MM.1S (cell line): ENCODE measurements around the gene BMPER.

Experiments
- DNase-seq: peaks from one replicate; pipeline ENCODE4 v3.0.0-alpha.2; 2015
- H2AFZ ChIP-seq: fragments of 300-600 bp; sonication (generic); 2 replicates; pipeline ENCODE4 v1.6.0; 2016; ENCODE audit warnings: antibody characterized with exemption, low read length
- H3F3A ChIP-seq: fragments of 300-600 bp; sonication (generic); 2 replicates; pipeline ENCODE4 v1.6.1; 2016; ENCODE audit warnings: mild to moderate bottlenecking, antibody characterized with exemption, low read length, moderate library complexity, mixed read lengths; ENCODE audit not compliant: insufficient read depth
- H3K27ac ChIP-seq: fragments of 300-600 bp; sonication (generic); 2 replicates; pipeline ENCODE4 v1.5.1; 2016; ENCODE audit warnings: mild to moderate bottlenecking, low read length
- H3K27me3 ChIP-seq: fragments of 300-600 bp; sonication (generic); replicated peaks from 2 replicates; pipeline ENCODE4 v1.6.0; 2016; ENCODE audit warnings: low read length; ENCODE audit not compliant: insufficient read depth
- H3K36me3 ChIP-seq: fragments of 300-600 bp; sonication (generic); replicated peaks from 2 replicates; pipeline ENCODE4 v1.6.1; 2016; ENCODE audit warnings: mild to moderate bottlenecking, low read length, mixed read lengths; ENCODE audit not compliant: insufficient read depth
- H3K4me1 ChIP-seq: fragments of 300-600 bp; sonication (generic); 2 replicates; pipeline ENCODE4 v1.6.1; 2016; ENCODE audit warnings: low read length, mixed read lengths
- H3K4me2 ChIP-seq: fragments of 300-600 bp; sonication (generic); 2 replicates; pipeline ENCODE4 v1.6.0; 2016; ENCODE audit warnings: low read depth, low read length
- H3K4me3 ChIP-seq: fragments of 300-600 bp; sonication (generic); 2 replicates; pipeline ENCODE4 v1.5.1; 2016; ENCODE audit warnings: low read length, mixed read lengths
- H3K79me2 ChIP-seq: fragments of 300-600 bp; sonication (generic); 2 replicates; pipeline ENCODE4 v1.6.1; 2016; ENCODE audit warnings: mixed run types, low read length, mixed read lengths
- H3K9ac ChIP-seq: fragments of 300-600 bp; sonication (generic); 2 replicates; pipeline ENCODE4 v1.6.1; 2016; ENCODE audit warnings: low read length, mixed read lengths
- H3K9me2 ChIP-seq: fragments of 300-600 bp; sonication (generic); replicated peaks from 2 replicates; pipeline ENCODE4 v1.6.1; 2016; ENCODE audit warnings: mild to moderate bottlenecking, low read length, mixed read lengths; ENCODE audit not compliant: insufficient read depth
- H3K9me3 ChIP-seq: fragments of 300-600 bp; sonication (generic); replicated peaks from 2 replicates; pipeline ENCODE4 v1.6.1; 2016; ENCODE audit warnings: mild to moderate bottlenecking, low read length, mixed read lengths; ENCODE audit not compliant: insufficient read depth
- H4K20me1 ChIP-seq: fragments of 300-600 bp; sonication (generic); 2 replicates; pipeline ENCODE4 v1.6.1; 2016; ENCODE audit warnings: mild to moderate bottlenecking, low read length, moderate library complexity, mixed read lengths; ENCODE audit not compliant: insufficient read depth
- EZH2 ChIP-seq: fragments of 300-600 bp; sonication (generic); optimal IDR thresholded peaks from 2 replicates; pipeline ENCODE3; 2017; ENCODE audit warnings: low read depth, mild to moderate bottlenecking, antibody characterized with exemption, low read length, mixed read lengths
- EZH2phosphoT487 ChIP-seq: fragments of 300-600 bp; sonication (generic); IDR thresholded peaks from 2 replicates; pipeline ENCODE4 v1.6.1; 2018; ENCODE audit warnings: antibody characterized with exemption, low read length
- TF ChIP-seq, protein P1 (sequence below): fragments of 300-600 bp; sonication (generic); IDR thresholded peaks from 2 replicates; pipeline ENCODE4 v1.5.1; 2016; ENCODE audit warnings: antibody characterized with exemption, low read length, mixed read lengths

Gene BMPER

GRCh38 chr7:34026481-34027190 is 121.3 kb downstream of the BMPER start:
- H3K4me1 ChIP-seq = no peaks in the 10 kb centered on the region
- no peaks in the 10 kb centered on the region for H3K79me2 ChIP-seq
- H2AFZ ChIP-seq = no peak overlapping the region
- H3F3A ChIP-seq = no peaks in the 10 kb centered on the region
- H3K9ac ChIP-seq = no peak overlapping the region
- TF ChIP-seq EZH2 (no peak), EZH2phosphoT487 (no peak)
- TF ChIP-seq, protein P1, sequence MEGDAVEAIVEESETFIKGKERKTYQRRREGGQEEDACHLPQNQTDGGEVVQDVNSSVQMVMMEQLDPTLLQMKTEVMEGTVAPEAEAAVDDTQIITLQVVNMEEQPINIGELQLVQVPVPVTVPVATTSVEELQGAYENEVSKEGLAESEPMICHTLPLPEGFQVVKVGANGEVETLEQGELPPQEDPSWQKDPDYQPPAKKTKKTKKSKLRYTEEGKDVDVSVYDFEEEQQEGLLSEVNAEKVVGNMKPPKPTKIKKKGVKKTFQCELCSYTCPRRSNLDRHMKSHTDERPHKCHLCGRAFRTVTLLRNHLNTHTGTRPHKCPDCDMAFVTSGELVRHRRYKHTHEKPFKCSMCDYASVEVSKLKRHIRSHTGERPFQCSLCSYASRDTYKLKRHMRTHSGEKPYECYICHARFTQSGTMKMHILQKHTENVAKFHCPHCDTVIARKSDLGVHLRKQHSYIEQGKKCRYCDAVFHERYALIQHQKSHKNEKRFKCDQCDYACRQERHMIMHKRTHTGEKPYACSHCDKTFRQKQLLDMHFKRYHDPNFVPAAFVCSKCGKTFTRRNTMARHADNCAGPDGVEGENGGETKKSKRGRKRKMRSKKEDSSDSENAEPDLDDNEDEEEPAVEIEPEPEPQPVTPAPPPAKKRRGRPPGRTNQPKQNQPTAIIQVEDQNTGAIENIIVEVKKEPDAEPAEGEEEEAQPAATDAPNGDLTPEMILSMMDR = no peak
- no peak overlapping the region for H3K27ac ChIP-seq
- no peaks in the 10 kb centered on the region for H3K9me3 ChIP-seq
- H4K20me1 ChIP-seq = no peaks in the 10 kb centered on the region
- no peak overlapping the region for H3K4me2 ChIP-seq
- H3K27me3 ChIP-seq = no peaks in the 10 kb centered on the region
- H3K4me3 ChIP-seq = no peak overlapping the region
- no peaks in the 10 kb centered on the region for H3K36me3 ChIP-seq
- no peak for DNase-seq
- no peaks in the 10 kb centered on the region for H3K9me2 ChIP-seq

DNA sequence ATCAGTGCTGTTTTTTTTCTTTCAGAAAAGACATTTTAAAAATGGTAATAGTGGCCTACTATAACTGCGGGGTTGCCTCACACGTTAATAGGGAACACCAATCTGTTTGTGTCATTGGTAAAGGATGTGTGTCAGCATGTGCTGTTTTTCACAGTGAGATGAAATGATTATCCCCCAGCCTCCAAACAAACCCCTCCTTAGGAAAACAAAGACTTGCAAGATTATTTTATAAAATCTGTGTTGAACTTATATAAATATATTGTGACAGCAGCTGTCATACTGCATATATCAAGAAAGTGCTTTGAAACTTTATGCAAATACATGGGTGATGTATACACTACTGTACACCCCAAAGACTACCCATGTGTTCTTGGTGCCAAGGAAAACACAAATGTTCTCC is 125.8 kb downstream of the BMPER start:
- DNase-seq = no peak
- Histone ChIP-seq H3K4me3 (no peak overlapping the region), H3K4me1 (no peaks in the 10 kb centered on the region), H3K27ac (no peak overlapping the region), H3K9ac (no peak overlapping the region), H3K79me2 (no peaks in the 10 kb centered on the region), H4K20me1 (no peaks in the 10 kb centered on the region), H3F3A (no peaks in the 10 kb centered on the region), H3K9me2 (no peaks in the 10 kb centered on the region), H2AFZ (no peak overlapping the region), H3K36me3 (no peaks in the 10 kb centered on the region), H3K27me3 (no peaks in the 10 kb centered on the region), H3K4me2 (no peak overlapping the region), H3K9me3 (no peaks in the 10 kb centered on the region)
- no peak for TF ChIP-seq EZH2
- TF ChIP-seq, protein P1 = no peak

- no peaks in the 10 kb centered on the region for H3K9me2 ChIP-seq
- H3K27ac ChIP-seq = no peak overlapping the region
- TF ChIP-seq EZH2 (no peak), EZH2phosphoT487 (no peak)
- TF ChIP-seq, protein P1 = no peak
- H3K4me3 ChIP-seq = no peak overlapping the region
- no peaks in the 10 kb centered on the region for H4K20me1 ChIP-seq
- H3K79me2 ChIP-seq = no peaks in the 10 kb centered on the region
- H3K4me2 ChIP-seq = no peak overlapping the region
- no peaks in the 10 kb centered on the region for H3F3A ChIP-seq
- no peak overlapping the region for H2AFZ ChIP-seq
- H3K4me1 ChIP-seq = no peaks in the 10 kb centered on the region
- no peaks in the 10 kb centered on the region for H3K9me3 ChIP-seq
- no peak for DNase-seq
- no peaks in the 10 kb centered on the region for H3K36me3 ChIP-seq
- H3K27me3 ChIP-seq = no peaks in the 10 kb centered on the region
- no peak overlapping the region for H3K9ac ChIP-seq
These were observed 129.4 kb downstream of the BMPER start for GRCh38 chr7:34034728-34035127.
